Liver (tissue), 9 donors: Measurements from ENCODE around the gene NBEAL1. TPM values are rescaled to one million over a fixed set of nuclear protein-coding genes. Genes with fewer than 3 reads are reported as not detected.
A peak's percentile ranks its signal among the peaks of the same experiment; 100 is the strongest.

Source experiments
- DNase-seq: peaks from one replicate; pipeline ENCODE4 v3.0.0-alpha.2; 2017; ENCODE audit warnings: low spot score
- H3K27ac ChIP-seq, 2 donors: one replicate each; pipeline ENCODE4 v1.7.0; 2013; ENCODE audit warnings: inconsistent platforms in 2 of 2, low read length in 2 of 2, control low read depth in 1 of 2, low read depth in 1 of 2, mild to moderate bottlenecking in 1 of 2
- H3K27me3 ChIP-seq, 4 donors: one replicate each; pipeline versions ENCODE4 v1.6.1 to v1.7.0; 2013; ENCODE audit warnings: low read length in 3 of 4, inconsistent platforms in 1 of 4, mild to moderate bottlenecking in 1 of 4, moderate library complexity in 1 of 4; ENCODE audit not compliant: control insufficient read depth in 4 of 4, insufficient read depth in 4 of 4
- H3K36me3 ChIP-seq, 4 donors: one replicate each; pipeline versions ENCODE4 v1.6.1 to v1.7.0; 2013; ENCODE audit warnings: low read length in 3 of 4, mild to moderate bottlenecking in 3 of 4, low read depth in 1 of 4, moderate library complexity in 1 of 4; ENCODE audit not compliant: control insufficient read depth in 4 of 4, insufficient read depth in 3 of 4
- H3K4me1 ChIP-seq, 4 donors: one replicate each; pipeline versions ENCODE4 v1.6.1 to v1.7.0; 2013; ENCODE audit warnings: low read length in 3 of 4, mild to moderate bottlenecking in 3 of 4, moderate library complexity in 1 of 4; ENCODE audit not compliant: control insufficient read depth in 4 of 4, insufficient read depth in 4 of 4
- H3K4me3 ChIP-seq, 3 donors: one replicate each; pipeline versions ENCODE4 v1.6.1 to v1.7.0; 2013; ENCODE audit warnings: low read length in 3 of 3, control low read depth in 1 of 3, low read depth in 1 of 3, mild to moderate bottlenecking in 1 of 3
- H3K9ac ChIP-seq, 2 donors: one replicate each; pipeline ENCODE4 v1.7.0; 2013; ENCODE audit warnings: low read length in 2 of 2, mild to moderate bottlenecking in 2 of 2, moderate library complexity in 2 of 2, control low read depth in 1 of 2, low read depth in 1 of 2
- H3K9me3 ChIP-seq, 4 donors: one replicate each; pipeline versions ENCODE4 v1.6.1 to v1.7.0; 2013; ENCODE audit warnings: low read length in 3 of 4; ENCODE audit not compliant: control insufficient read depth in 4 of 4
- ATF3 ChIP-seq: IDR thresholded peaks from 2 replicates; pipeline ENCODE4 v1.6.1; 2016; ENCODE audit warnings: antibody characterized with exemption
- CTCF ChIP-seq: fragments of 150-350 bp; IDR thresholded peaks from 2 replicates; pipeline ENCODE4 v1.5.1; 2017; ENCODE audit warnings: improper control_type of control experiment, low read depth, low read length; ENCODE audit not compliant: missing input control
- EGR1 ChIP-seq, 2 donors: IDR thresholded peaks; 2 replicates each; pipeline ENCODE4 v1.6.1; 2016 to 2018; ENCODE audit warnings: antibody characterized with exemption in 2 of 2, low read depth in 2 of 2
- FOXA1 ChIP-seq: IDR thresholded peaks from 2 replicates; pipeline ENCODE4 v1.6.1; 2016; ENCODE audit warnings: antibody characterized with exemption
- FOXA2 ChIP-seq: IDR thresholded peaks from 2 replicates; pipeline ENCODE4 v1.6.1; 2016; ENCODE audit warnings: antibody characterized with exemption
- GABPA ChIP-seq, 2 donors: IDR thresholded peaks in 1 of 2; conservative IDR thresholded peaks in 1 of 2; 2 replicates each; pipeline ENCODE4 v1.6.1; 2016; ENCODE audit warnings: antibody characterized with exemption in 2 of 2, mild to moderate bottlenecking in 1 of 2, moderate library complexity in 1 of 2
- HNF4A ChIP-seq, 2 donors: conservative IDR thresholded peaks; 2 replicates each; pipeline ENCODE4 v1.6.1; 2016; ENCODE audit warnings: antibody characterized with exemption in 2 of 2, mild to moderate bottlenecking in 2 of 2
- HNF4G ChIP-seq: IDR thresholded peaks from 2 replicates; pipeline ENCODE4 v1.6.1; 2016; ENCODE audit warnings: antibody characterized with exemption
- NR2F2 ChIP-seq: IDR thresholded peaks from 2 replicates; pipeline ENCODE4 v1.6.1; 2016; ENCODE audit warnings: antibody characterized with exemption
- RAD21 ChIP-seq, 2 donors: IDR thresholded peaks; 2 replicates each; pipeline ENCODE4 v1.6.1; 2016; ENCODE audit warnings: antibody characterized with exemption in 2 of 2, mild to moderate bottlenecking in 2 of 2
- RXRA ChIP-seq, 2 donors: IDR thresholded peaks; 2 replicates each; pipeline ENCODE4 v1.6.1; 2017 to 2018; ENCODE audit warnings: antibody characterized with exemption in 2 of 2, mild to moderate bottlenecking in 1 of 2
- TAF1 ChIP-seq: conservative IDR thresholded peaks from 2 replicates; pipeline ENCODE4 v1.6.1; 2016; ENCODE audit warnings: antibody characterized with exemption, mild to moderate bottlenecking
- YY1 ChIP-seq: IDR thresholded peaks from 2 replicates; pipeline ENCODE4 v1.6.1; 2016; ENCODE audit warnings: antibody characterized with exemption, mild to moderate bottlenecking
- WGBS: extraction: QIAGEN DNeasy Blood & Tissue Kit; methylation state at CpG from one replicate; pipeline ENCODE4 v1.1.7; 2013; 5-methylcytosine and 5-hydroxymethylcytosine counted together
- polyA plus RNA-seq, 2 donors: library from polyadenylated mRNA; stranded (reverse) in 1 of 2; unstranded in 1 of 2; fragments of 200-250 nt in 1 of 2; fragments of >200 nt in 1 of 2; fragmentation: Nextera tagmentation in 1 of 2; extraction: Ambion mirVana in 1 of 2; gene quantifications; one replicate each; pipeline versions ENCODE4 v1.2.1 to v1.2.3, GENCODE V29; 2013 to 2015
- total RNA-seq, 2 donors: library from RNA; depleted of rRNA; stranded (reverse); fragments of >200 nt; gene quantifications; one replicate each; pipeline ENCODE4 v1.2.3, GENCODE V29; 2014
- donor health status: healthy.
- donor health status: healthy.
- donor health status: healthy.
- donor health status: healthy.
- donor health status: healthy.

The NBEAL1 gene
- total and polyA plus RNA-seq, 4 donors = 4.4 to 47.9 (median 17.0) TPM

GRCh38 chr2:203003716-203004115, 11.0 kb upstream of the NBEAL1 start:
- H3K9me3 ChIP-seq = no peaks in the 10 kb centered on the region
- H3K4me1 ChIP-seq = no peaks in the 10 kb centered on the region
- no peak overlapping the region for H3K4me3 ChIP-seq
- no peak for TF ChIP-seq ATF3
- TF ChIP-seq EGR1 (IDR thresholded peaks at IDR 0.05; ENCODE audit: low read depth in 2 of 2) = no peak
- TF ChIP-seq CTCF = no peak
- no peak for TF ChIP-seq RXRA (IDR thresholded peaks at IDR 0.05)
- TF ChIP-seq FOXA1 = no peak
- no peak for TF ChIP-seq NR2F2
- no peak for TF ChIP-seq TAF1
- no peak for TF ChIP-seq GABPA (IDR thresholded peaks at IDR 0.05 in 1 of 2, conservative IDR thresholded peaks at IDR 0.05 in 1 of 2)
- no peak overlapping the region for H3K27ac ChIP-seq
- no peak for DNase-seq
- H3K27me3 ChIP-seq = no peaks in the 10 kb centered on the region
- H3K36me3 ChIP-seq = no peaks in the 10 kb centered on the region
- 97% methylated on average over 8 of the region's 8 CpGs for WGBS
- no peak overlapping the region for H3K9ac ChIP-seq

- Histone ChIP-seq H3K4me3 (peak overlapping the region in 1 of 3 donors; percentile 22), H3K36me3 (no peaks in the 10 kb centered on the region), H3K9ac (peak overlapping the region in 1 of 2 donors; percentile 36), H3K27me3 (no peaks in the 10 kb centered on the region), H3K4me1 (peaks cover 5 to 29% (median 22%) of the 10 kb centered on the region in 4 donors), H3K9me3 (no peaks in the 10 kb centered on the region), H3K27ac (peak overlapping the region; percentile 21 to 44)
- TF ChIP-seq ATF3 (peak; percentile 38), HNF4G (no peak), NR2F2 (no peak), FOXA1 (no peak), HNF4A (conservative IDR thresholded peaks at IDR 0.05) (peak; percentile 29 to 39), RAD21 (IDR thresholded peaks at IDR 0.05) (peak in 1 of 2 donors; percentile 27), RXRA (IDR thresholded peaks at IDR 0.05) (peak in 1 of 2 donors; percentile 46), YY1 (no peak), GABPA (IDR thresholded peaks at IDR 0.05 in 1 of 2, conservative IDR thresholded peaks at IDR 0.05 in 1 of 2) (no peak)
- 46% methylated on average over 3 of the region's 3 CpGs for WGBS
- no peak for DNase-seq
These were observed 2.0 kb downstream of the NBEAL1 start for GRCh38 chr2:203016716-203017115.

- DNase-seq = no peak
- Histone ChIP-seq H3K27me3 (no peaks in the 10 kb centered on the region), H3K9me3 (no peaks in the 10 kb centered on the region), H3K4me3 (peak overlapping the region in 2 of 3 donors; percentile 6 to 14), H3K4me1 (peaks cover 5 to 29% (median 24%) of the 10 kb centered on the region in 4 donors), H3K9ac (peak overlapping the region in 1 of 2 donors; percentile 53), H3K36me3 (no peaks in the 10 kb centered on the region), H3K27ac (no peak overlapping the region)
- TF ChIP-seq NR2F2 (no peak), FOXA2 (no peak), ATF3 (no peak), FOXA1 (no peak), HNF4A (conservative IDR thresholded peaks at IDR 0.05) (no peak)
- WGBS = 14% methylated on average over 1 of the region's 1 CpG
These were observed 3.5 kb downstream of the NBEAL1 start for GRCh38 chr2:203018181-203018580.
